M059J (cell line): ENCODE measurements around the gene FRMD4B. TPM values are rescaled to one million over a fixed set of nuclear protein-coding genes. Genes with fewer than 3 reads are reported as not detected.

ENCODE experiments used
- DNase-seq: peaks from one replicate; pipeline ENCODE4 v3.0.0-alpha.2; 2012; ENCODE audit warnings: low read depth
- total RNA-seq: library from RNA; depleted of rRNA; stranded (reverse); fragments of >200 nt; shearing (Covaris generic); gene quantifications from 2 replicates; pipeline ENCODE4 v1.2.3, GENCODE V29; 2014

The FRMD4B gene
- total RNA-seq, 1 experiment from 2014 or later = 0.25 TPM

DNA sequence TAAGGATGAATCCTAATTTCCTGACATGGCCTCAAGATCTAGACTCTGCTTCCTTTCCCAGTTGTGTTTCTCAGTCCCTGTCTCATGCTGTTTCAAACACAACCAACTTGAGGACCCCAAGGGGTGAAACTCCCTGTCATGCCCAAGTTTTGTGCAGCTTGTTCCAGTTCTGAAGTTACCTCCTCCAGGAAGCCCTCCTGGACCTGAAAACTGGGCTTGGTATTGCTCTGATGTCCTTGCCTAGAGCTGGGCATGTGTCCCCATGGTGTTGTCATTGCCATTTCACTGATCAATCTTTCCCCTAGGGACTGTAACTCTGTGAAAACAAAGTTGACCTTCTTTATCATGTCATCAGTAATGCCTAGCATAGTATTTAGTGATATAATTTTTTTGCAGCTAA is 257.4 kb downstream of the FRMD4B start:
- no peak for DNase-seq

DNA sequence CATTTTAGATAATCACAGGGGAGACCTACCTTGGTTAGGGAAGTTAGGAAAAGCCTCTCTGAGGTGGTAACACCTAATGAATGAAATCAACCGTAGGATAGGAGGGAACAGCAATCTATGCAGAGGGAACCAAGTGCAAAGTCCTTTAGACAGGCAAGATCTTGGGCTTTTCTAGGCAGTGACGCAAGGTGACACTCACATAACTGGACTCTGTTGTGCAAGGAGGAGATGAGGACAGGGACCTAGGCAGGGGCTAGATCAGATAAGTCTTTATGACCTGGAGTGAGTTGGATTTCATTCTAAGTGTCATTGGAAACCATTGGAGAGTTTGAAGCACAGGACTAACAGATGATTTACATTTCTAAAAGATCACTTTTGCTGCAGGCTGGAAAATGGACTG is 258.9 kb downstream of the FRMD4B start:
- no peak for DNase-seq

DNA sequence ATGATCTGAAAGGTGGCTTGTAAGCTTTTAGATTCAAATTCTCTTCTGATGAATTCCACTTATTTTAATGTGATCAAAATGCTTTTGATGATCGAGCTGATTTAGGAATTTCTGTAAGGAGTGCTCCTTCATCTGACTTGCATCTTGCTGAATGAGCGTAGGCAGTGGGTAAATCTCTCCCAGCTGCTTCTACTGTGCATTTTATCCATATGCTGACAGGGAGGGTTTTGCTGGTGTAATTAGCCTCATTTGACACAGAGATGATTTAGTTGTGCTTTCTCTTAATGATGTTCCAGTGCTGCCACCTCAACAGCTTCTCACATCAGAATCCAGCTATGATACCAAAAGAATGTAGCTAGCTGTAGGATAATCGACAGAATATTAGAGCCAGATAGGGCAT is 259.7 kb downstream of the FRMD4B start:
- DNase-seq = no peak

DNA sequence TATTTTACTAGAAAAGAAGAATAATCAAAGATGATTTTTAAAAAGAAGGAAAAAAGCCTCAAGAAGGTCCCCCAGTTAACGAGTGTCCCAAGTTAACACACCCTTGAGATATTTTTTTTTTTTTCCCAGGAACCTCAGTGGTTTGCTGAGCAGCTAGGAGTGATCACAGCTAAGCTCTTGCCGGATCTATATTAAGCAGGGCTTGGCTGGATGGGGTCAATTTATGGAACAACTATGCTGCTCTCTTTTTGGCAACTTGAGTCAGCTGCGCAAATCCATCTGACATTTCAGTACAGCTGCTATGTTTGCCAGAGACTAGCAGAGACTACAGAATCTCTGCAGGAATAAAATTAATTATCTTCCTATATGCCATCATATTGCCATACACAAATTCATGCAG is 263.5 kb downstream of the FRMD4B start, which contains the start of gene LMOD3:
LMOD3 (minus strand) TSS at position 193 of the 400 bp plus-strand sequence. CDS start 209 bp downstream, outside the sequence.
- DNase-seq = no peak

DNA sequence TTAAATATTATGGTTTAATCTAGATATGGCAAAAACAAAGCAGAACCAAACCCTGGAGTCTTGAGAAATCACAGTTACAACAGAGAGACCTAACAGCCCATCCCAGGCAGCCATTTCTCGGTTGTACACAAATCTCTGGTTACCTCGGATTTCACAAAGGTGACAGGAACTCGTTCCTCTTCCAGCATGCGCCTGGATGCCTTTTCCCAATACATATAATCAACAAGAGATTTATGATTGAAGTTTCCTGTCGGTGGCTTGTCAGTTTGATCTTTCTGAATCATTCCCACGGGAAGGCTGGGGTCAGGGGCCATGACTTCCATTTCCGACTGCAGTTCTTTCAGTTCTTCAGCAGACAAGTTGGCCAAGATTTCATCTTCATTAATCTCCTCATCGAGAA is 263.9 kb downstream of the FRMD4B start:
- DNase-seq = no peak

DNA sequence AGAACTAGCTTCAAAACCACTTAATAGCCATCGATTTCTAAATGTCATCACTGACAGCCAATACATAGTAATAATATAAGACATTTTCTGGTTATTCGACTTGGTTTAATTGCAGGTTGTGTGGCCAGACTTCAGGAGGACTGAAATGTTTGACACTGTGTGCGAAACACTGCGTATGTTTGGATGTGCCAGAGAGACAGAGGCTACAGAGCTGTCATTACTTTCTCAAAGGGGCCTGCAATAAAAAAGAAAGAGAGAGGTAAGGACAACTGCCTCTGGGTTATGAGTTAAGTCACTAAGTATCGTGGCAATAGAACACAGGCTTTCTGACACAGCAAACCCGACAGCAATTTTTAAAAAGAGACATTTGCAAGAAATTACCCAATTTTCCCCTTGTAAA is 264.4 kb downstream of the FRMD4B start:
- DNase-seq = no peak

DNA sequence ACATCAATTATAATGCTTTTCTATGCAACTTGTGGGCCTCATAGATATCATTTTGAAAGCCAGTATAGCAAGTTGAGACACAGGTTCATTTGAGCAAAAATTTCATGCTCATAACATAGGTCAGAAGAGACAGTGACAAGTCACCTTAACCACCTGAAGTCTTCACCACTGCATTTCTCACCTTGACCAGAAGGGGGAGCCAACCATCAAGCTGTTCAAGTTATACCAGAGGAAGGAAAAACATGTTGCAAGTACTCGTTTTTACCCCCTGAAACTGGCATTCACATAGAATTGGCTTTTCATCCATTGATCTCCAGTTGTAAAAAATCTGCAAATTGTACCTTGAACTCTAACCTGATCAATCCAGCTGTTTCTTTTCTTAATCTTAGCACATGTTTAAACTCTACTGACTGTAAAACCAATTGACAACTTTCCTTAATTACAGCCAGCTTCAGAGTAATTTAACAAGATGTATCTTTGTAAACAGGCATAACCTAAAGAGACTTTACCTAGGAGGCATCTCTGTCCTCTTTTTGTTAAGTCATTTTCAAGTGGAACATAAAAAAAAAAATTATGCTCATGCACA is 264.9 kb downstream of the FRMD4B start:
- peak; percentile 60 for DNase-seq
